HepG2 (cell line): Measurements from ENCODE around the gene ZNF217. TPM values are rescaled to one million over a fixed set of nuclear protein-coding genes. Genes with fewer than 3 reads are reported as not detected.
A peak's percentile ranks its signal among the peaks of the same experiment; 100 is the strongest.

Experiments
- ATF2 ChIP-seq: sonication (generic); formaldehyde crosslinking; IDR thresholded peaks from 2 replicates; pipeline ENCODE4 v1.4.0; 2020; ENCODE audit warnings: missing genetic modification reagents
- FLYWCH1 ChIP-seq: sonication (generic); formaldehyde crosslinking; IDR thresholded peaks from 2 replicates; pipeline ENCODE4 v1.8.1; 2023; ENCODE audit warnings: mild to moderate bottlenecking, missing genetic modification reagents
- FOXO4 ChIP-seq: sonication (generic); formaldehyde crosslinking; conservative IDR thresholded peaks from 2 replicates; pipeline ENCODE4 v1.8.1; 2023; ENCODE audit warnings: missing genetic modification reagents
- IRF2 ChIP-seq: IDR thresholded peaks from 2 replicates; pipeline ENCODE4 v1.6.1; 2018; ENCODE audit warnings: missing genetic modification reagents, missing compliant biosample characterization
- ISX ChIP-seq: sonication (generic); formaldehyde crosslinking; conservative IDR thresholded peaks from 2 replicates; pipeline ENCODE4 v1.5.0; 2020; ENCODE audit warnings: missing genetic modification reagents
- KLF16 ChIP-seq, 2 experiments: sonication (generic) in 1 of 2; formaldehyde crosslinking in 1 of 2; IDR thresholded peaks; 2 replicates each; pipeline versions ENCODE4 v1.6.1 to v1.8.0; 2016 to 2023; ENCODE audit warnings: missing genetic modification reagents in 2 of 2, missing compliant biosample characterization in 1 of 2
- MED1 ChIP-seq: sonication (generic); formaldehyde crosslinking; IDR thresholded peaks from 2 replicates; pipeline ENCODE4 v1.4.0; 2020; ENCODE audit warnings: missing genetic modification reagents
- RAD51 ChIP-seq: fragments of 450-650 bp; IDR thresholded peaks from 2 replicates; pipeline ENCODE4 v1.6.1; 2016; ENCODE audit warnings: borderline replicate concordance
- SP5 ChIP-seq: IDR thresholded peaks from 2 replicates; pipeline ENCODE4 v1.6.1; 2016; ENCODE audit warnings: low read depth, borderline replicate concordance
- polyA plus RNA-seq, 8 experiments: library from polyadenylated mRNA; depleted of rRNA in 3 of 8; stranded (reverse) in 7 of 8; unstranded in 1 of 8; fragments of >200 nt; fragmentation: Illumina TruSeq in 4 of 8; extraction: Trizol in 4 of 8; gene quantifications; 2 replicates each; pipeline versions ENCODE4 v1.2.1 to v1.2.3, GENCODE V29; 2011 to 2016; ENCODE audit warnings: low read depth in 4 of 8, missing spikeins in 1 of 8, mixed read lengths in 1 of 8; ENCODE audit not compliant: insufficient read depth in 1 of 8
- total RNA-seq, 5 experiments: library from RNA; depleted of rRNA; stranded (reverse); fragments of >200 nt; fragmentation: Illumina TruSeq; extraction: Trizol; gene quantifications; 2 replicates each; pipeline ENCODE4 v1.2.3, GENCODE V29; 2016; ENCODE audit warnings: low read depth in 1 of 5
- TF ChIP-seq, protein P1 (sequence below): sonication (generic); formaldehyde crosslinking; IDR thresholded peaks from 2 replicates; pipeline ENCODE4 v1.4.0; 2020; ENCODE audit warnings: missing genetic modification reagents
- TF ChIP-seq, protein P2 (sequence below): sonication (generic); formaldehyde crosslinking; IDR thresholded peaks from 2 replicates; pipeline ENCODE4 v1.9.0; 2021; ENCODE audit warnings: mild to moderate bottlenecking, missing genetic modification reagents
- TF ChIP-seq, protein P3 (sequence below): sonication (generic); formaldehyde crosslinking; IDR thresholded peaks from 2 replicates; pipeline ENCODE4 v1.5.0; 2020; ENCODE audit warnings: mild to moderate bottlenecking, missing genetic modification reagents

ZNF217 gene
- total and polyA plus RNA-seq, 2 of the 13 experiments (the other 11 are each of a cell fraction or from before 2014, with no cell fraction given) = 22.3 to 29.8 TPM

GRCh38 chr20:53642196-53643030 lies 48.8 kb upstream of the ZNF217 start (continued):
- TF ChIP-seq MED1 (CRISPR knock-in tag) (peak; percentile 94), ATF2 (CRISPR knock-in tag) (peak; percentile 69; the same call in 1 of the 2 replicates), SP5 (peak; percentile 95), RAD51 (no peak), KLF16 (CRISPR knock-in tag; IDR thresholded peaks at IDR 0.05) (peak in 1 of 2 experiments; percentile 86; a peak in 2 of 4 replicates), FOXO4 (no peak), IRF2 (CRISPR knock-in tag) (peak; percentile 82), ISX (CRISPR knock-in tag) (no peak; the same call in 1 of the 2 replicates), FLYWCH1 (CRISPR knock-in tag) (no peak)
- TF ChIP-seq, protein P1, sequence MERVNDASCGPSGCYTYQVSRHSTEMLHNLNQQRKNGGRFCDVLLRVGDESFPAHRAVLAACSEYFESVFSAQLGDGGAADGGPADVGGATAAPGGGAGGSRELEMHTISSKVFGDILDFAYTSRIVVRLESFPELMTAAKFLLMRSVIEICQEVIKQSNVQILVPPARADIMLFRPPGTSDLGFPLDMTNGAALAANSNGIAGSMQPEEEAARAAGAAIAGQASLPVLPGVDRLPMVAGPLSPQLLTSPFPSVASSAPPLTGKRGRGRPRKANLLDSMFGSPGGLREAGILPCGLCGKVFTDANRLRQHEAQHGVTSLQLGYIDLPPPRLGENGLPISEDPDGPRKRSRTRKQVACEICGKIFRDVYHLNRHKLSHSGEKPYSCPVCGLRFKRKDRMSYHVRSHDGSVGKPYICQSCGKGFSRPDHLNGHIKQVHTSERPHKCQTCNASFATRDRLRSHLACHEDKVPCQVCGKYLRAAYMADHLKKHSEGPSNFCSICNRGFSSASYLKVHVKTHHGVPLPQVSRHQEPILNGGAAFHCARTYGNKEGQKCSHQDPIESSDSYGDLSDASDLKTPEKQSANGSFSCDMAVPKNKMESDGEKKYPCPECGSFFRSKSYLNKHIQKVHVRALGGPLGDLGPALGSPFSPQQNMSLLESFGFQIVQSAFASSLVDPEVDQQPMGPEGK (CRISPR knock-in tag) = peak; percentile 77
- TF ChIP-seq, protein P2, sequence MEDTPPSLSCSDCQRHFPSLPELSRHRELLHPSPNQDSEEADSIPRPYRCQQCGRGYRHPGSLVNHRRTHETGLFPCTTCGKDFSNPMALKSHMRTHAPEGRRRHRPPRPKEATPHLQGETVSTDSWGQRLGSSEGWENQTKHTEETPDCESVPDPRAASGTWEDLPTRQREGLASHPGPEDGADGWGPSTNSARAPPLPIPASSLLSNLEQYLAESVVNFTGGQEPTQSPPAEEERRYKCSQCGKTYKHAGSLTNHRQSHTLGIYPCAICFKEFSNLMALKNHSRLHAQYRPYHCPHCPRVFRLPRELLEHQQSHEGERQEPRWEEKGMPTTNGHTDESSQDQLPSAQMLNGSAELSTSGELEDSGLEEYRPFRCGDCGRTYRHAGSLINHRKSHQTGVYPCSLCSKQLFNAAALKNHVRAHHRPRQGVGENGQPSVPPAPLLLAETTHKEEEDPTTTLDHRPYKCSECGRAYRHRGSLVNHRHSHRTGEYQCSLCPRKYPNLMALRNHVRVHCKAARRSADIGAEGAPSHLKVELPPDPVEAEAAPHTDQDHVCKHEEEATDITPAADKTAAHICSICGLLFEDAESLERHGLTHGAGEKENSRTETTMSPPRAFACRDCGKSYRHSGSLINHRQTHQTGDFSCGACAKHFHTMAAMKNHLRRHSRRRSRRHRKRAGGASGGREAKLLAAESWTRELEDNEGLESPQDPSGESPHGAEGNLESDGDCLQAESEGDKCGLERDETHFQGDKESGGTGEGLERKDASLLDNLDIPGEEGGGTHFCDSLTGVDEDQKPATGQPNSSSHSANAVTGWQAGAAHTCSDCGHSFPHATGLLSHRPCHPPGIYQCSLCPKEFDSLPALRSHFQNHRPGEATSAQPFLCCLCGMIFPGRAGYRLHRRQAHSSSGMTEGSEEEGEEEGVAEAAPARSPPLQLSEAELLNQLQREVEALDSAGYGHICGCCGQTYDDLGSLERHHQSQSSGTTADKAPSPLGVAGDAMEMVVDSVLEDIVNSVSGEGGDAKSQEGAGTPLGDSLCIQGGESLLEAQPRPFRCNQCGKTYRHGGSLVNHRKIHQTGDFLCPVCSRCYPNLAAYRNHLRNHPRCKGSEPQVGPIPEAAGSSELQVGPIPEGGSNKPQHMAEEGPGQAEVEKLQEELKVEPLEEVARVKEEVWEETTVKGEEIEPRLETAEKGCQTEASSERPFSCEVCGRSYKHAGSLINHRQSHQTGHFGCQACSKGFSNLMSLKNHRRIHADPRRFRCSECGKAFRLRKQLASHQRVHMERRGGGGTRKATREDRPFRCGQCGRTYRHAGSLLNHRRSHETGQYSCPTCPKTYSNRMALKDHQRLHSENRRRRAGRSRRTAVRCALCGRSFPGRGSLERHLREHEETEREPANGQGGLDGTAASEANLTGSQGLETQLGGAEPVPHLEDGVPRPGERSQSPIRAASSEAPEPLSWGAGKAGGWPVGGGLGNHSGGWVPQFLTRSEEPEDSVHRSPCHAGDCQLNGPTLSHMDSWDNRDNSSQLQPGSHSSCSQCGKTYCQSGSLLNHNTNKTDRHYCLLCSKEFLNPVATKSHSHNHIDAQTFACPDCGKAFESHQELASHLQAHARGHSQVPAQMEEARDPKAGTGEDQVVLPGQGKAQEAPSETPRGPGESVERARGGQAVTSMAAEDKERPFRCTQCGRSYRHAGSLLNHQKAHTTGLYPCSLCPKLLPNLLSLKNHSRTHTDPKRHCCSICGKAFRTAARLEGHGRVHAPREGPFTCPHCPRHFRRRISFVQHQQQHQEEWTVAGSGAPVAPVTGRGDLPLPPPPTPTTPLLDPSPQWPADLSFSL (CRISPR knock-in tag) = peak; percentile 73
- TF ChIP-seq, protein P3, sequence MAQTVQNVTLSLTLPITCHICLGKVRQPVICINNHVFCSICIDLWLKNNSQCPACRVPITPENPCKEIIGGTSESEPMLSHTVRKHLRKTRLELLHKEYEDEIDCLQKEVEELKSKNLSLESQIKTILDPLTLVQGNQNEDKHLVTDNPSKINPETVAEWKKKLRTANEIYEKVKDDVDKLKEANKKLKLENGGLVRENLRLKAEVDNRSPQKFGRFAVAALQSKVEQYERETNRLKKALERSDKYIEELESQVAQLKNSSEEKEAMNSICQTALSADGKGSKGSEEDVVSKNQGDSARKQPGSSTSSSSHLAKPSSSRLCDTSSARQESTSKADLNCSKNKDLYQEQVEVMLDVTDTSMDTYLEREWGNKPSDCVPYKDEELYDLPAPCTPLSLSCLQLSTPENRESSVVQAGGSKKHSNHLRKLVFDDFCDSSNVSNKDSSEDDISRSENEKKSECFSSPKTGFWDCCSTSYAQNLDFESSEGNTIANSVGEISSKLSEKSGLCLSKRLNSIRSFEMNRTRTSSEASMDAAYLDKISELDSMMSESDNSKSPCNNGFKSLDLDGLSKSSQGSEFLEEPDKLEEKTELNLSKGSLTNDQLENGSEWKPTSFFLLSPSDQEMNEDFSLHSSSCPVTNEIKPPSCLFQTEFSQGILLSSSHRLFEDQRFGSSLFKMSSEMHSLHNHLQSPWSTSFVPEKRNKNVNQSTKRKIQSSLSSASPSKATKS (CRISPR knock-in tag) = peak; percentile 77; the same call in 1 of the 2 replicates
